Type B pancreatic cell (in vitro differentiated cells): ENCODE results near the gene TAF1A. TPM values are rescaled to one million over a fixed set of nuclear protein-coding genes. Genes with fewer than 3 reads are reported as not detected.

Experiments used
- DNase-seq: peaks from one replicate; pipeline ENCODE4 v3.0.0; 2021; ENCODE audit warnings: mixed read lengths; ENCODE audit not compliant: unreplicated experiment; ENCODE audit errors: extremely low spot score
- H3K27ac Mint-ChIP-seq: 2 replicates; pipeline ENCODE4 v1.8.0; 2021; ENCODE audit warnings: mild to moderate bottlenecking, mixed read lengths
- H3K27me3 Mint-ChIP-seq: 2 replicates; pipeline ENCODE4 v1.8.0; 2021; ENCODE audit warnings: mixed read lengths
- H3K36me3 Mint-ChIP-seq: 2 replicates; pipeline ENCODE4 v1.8.0; 2021; ENCODE audit warnings: mixed read lengths
- H3K4me1 Mint-ChIP-seq: one replicate; pipeline ENCODE4 v1.8.0; 2021; ENCODE audit warnings: mixed read lengths; ENCODE audit not compliant: unreplicated experiment
- H3K4me3 Mint-ChIP-seq: 2 replicates; pipeline ENCODE4 v1.8.0; 2021; ENCODE audit warnings: mild to moderate bottlenecking, mixed read lengths
- H3K9me3 Mint-ChIP-seq: 2 replicates; pipeline ENCODE4 v1.8.0; 2021; ENCODE audit warnings: mixed read lengths
- CTCF ChIP-seq: fragments of 200-600 bp; sonication (generic); conservative IDR thresholded peaks from 2 replicates; pipeline ENCODE4 v1.5.0; 2021; ENCODE audit warnings: antibody characterized with exemption, mild to moderate bottlenecking
- total RNA-seq: library from RNA; stranded (reverse); gene quantifications from 2 replicates; pipeline ENCODE4 v1.2.1, GENCODE V29; 2021; ENCODE audit warnings: low replicate concordance

TAF1A gene
- total RNA-seq, 1 donor from 2014 or later: 16.7 TPM

- Mint-ChIP-seq H3K27me3 (no peaks in the 10 kb centered on the region), H3K4me1 (peaks cover 9% of the 10 kb centered on the region), H3K4me3 (no peak overlapping the region), H3K36me3 (no peaks in the 10 kb centered on the region), H3K9me3 (no peaks in the 10 kb centered on the region), H3K27ac (no peak overlapping the region)
- TF ChIP-seq CTCF: no peak
- DNase-seq: no peak
Measured at GRCh38 chr1:222594789-222595188, 5.1 kb upstream of the TAF1A start.

- Mint-ChIP-seq H3K9me3 (no peaks in the 10 kb centered on the region), H3K36me3 (peaks cover 6% of the 10 kb centered on the region), H3K27me3 (no peaks in the 10 kb centered on the region), H3K4me1 (peaks cover 25% of the 10 kb centered on the region), H3K27ac (no peak overlapping the region), H3K4me3 (no peak overlapping the region)
- TF ChIP-seq CTCF: no peak
- DNase-seq: no peak
Measured at GRCh38 chr1:222592171-222592570, 2.4 kb upstream of the TAF1A start.

- TF ChIP-seq CTCF: no peak
- H3K27me3 Mint-ChIP-seq: no peaks in the 10 kb centered on the region
- peaks cover 16% of the 10 kb centered on the region for H3K36me3 Mint-ChIP-seq
- DNase-seq: no peak
- H3K27ac Mint-ChIP-seq: no peak overlapping the region
- peaks cover 25% of the 10 kb centered on the region for H3K4me1 Mint-ChIP-seq
- H3K4me3 Mint-ChIP-seq: peak overlapping the region; percentile 55
- H3K9me3 Mint-ChIP-seq: no peaks in the 10 kb centered on the region
Measured at GRCh38 chr1:222588135-222588534, 1.6 kb downstream of the TAF1A start.

GRCh38 chr1:222586842-222587241, 2.9 kb downstream of the TAF1A start:
- H3K27ac Mint-ChIP-seq: no peak overlapping the region
- TF ChIP-seq CTCF: no peak
- H3K4me3 Mint-ChIP-seq: no peak overlapping the region
- no peak for DNase-seq
- H3K36me3 Mint-ChIP-seq: peaks cover 28% of the 10 kb centered on the region
- peaks cover 29% of the 10 kb centered on the region for H3K4me1 Mint-ChIP-seq
- H3K9me3 Mint-ChIP-seq: no peaks in the 10 kb centered on the region
- no peaks in the 10 kb centered on the region for H3K27me3 Mint-ChIP-seq

GRCh38 chr1:222583079-222583478, 6.7 kb downstream of the TAF1A start:
- H3K4me1 Mint-ChIP-seq: peaks cover 10% of the 10 kb centered on the region

More at GRCh38 chr1:222583079-222583478, 6.7 kb downstream of the TAF1A start:
- DNase-seq: no peak
- peak overlapping the region; percentile 30 for H3K27ac Mint-ChIP-seq
- no peaks in the 10 kb centered on the region for H3K27me3 Mint-ChIP-seq
- H3K9me3 Mint-ChIP-seq: no peaks in the 10 kb centered on the region
- H3K4me3 Mint-ChIP-seq: no peak overlapping the region
- no peak for TF ChIP-seq CTCF
- peaks cover 38% of the 10 kb centered on the region for H3K36me3 Mint-ChIP-seq
